Endodermal cell (in vitro differentiated cells): ENCODE data around the gene HOXA9. TPM values are rescaled to one million over a fixed set of nuclear protein-coding genes. Genes with fewer than 3 reads are reported as not detected.

Experiments
- DNase-seq: peaks from one replicate; pipeline ENCODE4 v3.0.0-alpha.2; 2017
- H3K27ac ChIP-seq: 2 replicates; pipeline ENCODE4 v1.5.1; 2013; ENCODE audit warnings: mild to moderate bottlenecking, low read depth, low read length, moderate library complexity
- H3K27me3 ChIP-seq: 2 replicates; pipeline ENCODE4 v1.6.1; 2013; ENCODE audit warnings: mild to moderate bottlenecking, low read length, moderate library complexity; ENCODE audit not compliant: insufficient read depth, control insufficient read depth, poor library complexity, severe bottlenecking
- H3K36me3 ChIP-seq: 2 replicates; pipeline ENCODE4 v1.7.0; 2013; ENCODE audit warnings: mild to moderate bottlenecking, low read length, moderate library complexity; ENCODE audit not compliant: control insufficient read depth, insufficient read depth
- H3K4me1 ChIP-seq: one replicate; pipeline ENCODE4 v1.7.0; 2013; ENCODE audit warnings: low read length; ENCODE audit not compliant: control insufficient read depth, insufficient read depth
- H3K4me3 ChIP-seq: 2 replicates; pipeline ENCODE4 v1.5.1; 2013; ENCODE audit warnings: mild to moderate bottlenecking, low read length, moderate library complexity
- H3K9ac ChIP-seq: 2 replicates; pipeline ENCODE4 v1.6.1; 2013; ENCODE audit warnings: mild to moderate bottlenecking, low read length, moderate library complexity; ENCODE audit not compliant: poor library complexity, severe bottlenecking; ENCODE audit errors: extremely low read depth
- H3K9me3 ChIP-seq: 2 replicates; pipeline ENCODE4 v1.6.1; 2013; ENCODE audit warnings: mild to moderate bottlenecking, low read length, moderate library complexity; ENCODE audit not compliant: control insufficient read depth
- H3K27ac Mint-ChIP-seq: 2 replicates; pipeline ENCODE4 v1.8.0; 2020; ENCODE audit warnings: mixed read lengths
- H3K27me3 Mint-ChIP-seq: 2 replicates; pipeline ENCODE4 v1.8.0; 2021; ENCODE audit warnings: mild to moderate bottlenecking, mixed read lengths; ENCODE audit not compliant: insufficient read depth
- H3K36me3 Mint-ChIP-seq: 2 replicates; pipeline ENCODE4 v1.8.0; 2020; ENCODE audit warnings: low read depth, mixed read lengths
- H3K4me1 Mint-ChIP-seq: 2 replicates; pipeline ENCODE4 v1.8.0; 2020; ENCODE audit warnings: mixed read lengths
- H3K4me3 Mint-ChIP-seq: 2 replicates; pipeline ENCODE4 v1.8.0; 2020; ENCODE audit warnings: mild to moderate bottlenecking, moderate library complexity, mixed read lengths
- H3K9me3 Mint-ChIP-seq: 2 replicates; pipeline ENCODE4 v1.8.0; 2020; ENCODE audit warnings: mild to moderate bottlenecking, mixed read lengths
- WGBS, 2 experiments: methylation state at CpG; one replicate each; pipeline versions ENCODE4 v1.1.5 to v1.1.7; 2013; ENCODE audit warnings: missing lambda C conversion rate in 2 of 2, mixed read lengths in 1 of 2; ENCODE audit not compliant: insufficient coverage in 1 of 2, insufficient read length in 1 of 2; 5-methylcytosine and 5-hydroxymethylcytosine counted together
- total RNA-seq, 2 donors: library from RNA; stranded (reverse); fragmentation: NEBNext Ultra II Directional in 1 of 2; extraction: Animal tissue kit (Norgen Biotek cat#: 25700) in 1 of 2; gene quantifications; 2 replicates in 1 of 2; 3 replicates in 1 of 2; pipeline ENCODE4 v1.2.1, GENCODE V29; 2021
- TF ChIP-seq, protein P1 (sequence below): fragments of 200-600 bp; sonication (generic); conservative IDR thresholded peaks from 2 replicates; pipeline ENCODE4 v1.5.0; 2021; ENCODE audit warnings: antibody characterized with exemption, mild to moderate bottlenecking

The HOXA9 gene
- total RNA-seq, 2 donors from 2014 or later, result not detected

- no peaks in the 10 kb centered on the region for H3K4me1 ChIP-seq
- Mint-ChIP-seq H3K4me3 (no peak overlapping the region), H3K4me1 (no peaks in the 10 kb centered on the region), H3K27ac (no peak overlapping the region), H3K9me3 (no peaks in the 10 kb centered on the region), H3K27me3 (peaks cover 97% of the 10 kb centered on the region), H3K36me3 (no peaks in the 10 kb centered on the region)
- no peak overlapping the region for H3K9ac ChIP-seq
- no peak for DNase-seq
- WGBS, 2 experiments, result 14 to 22% methylated on average over 13 to 18 of the region's 18 CpGs
- no peak overlapping the region for H3K4me3 ChIP-seq
- peaks cover 99% of the 10 kb centered on the region for H3K27me3 ChIP-seq
- H3K27ac ChIP-seq, result no peak overlapping the region
- no peaks in the 10 kb centered on the region for H3K36me3 ChIP-seq
- TF ChIP-seq, protein P1, sequence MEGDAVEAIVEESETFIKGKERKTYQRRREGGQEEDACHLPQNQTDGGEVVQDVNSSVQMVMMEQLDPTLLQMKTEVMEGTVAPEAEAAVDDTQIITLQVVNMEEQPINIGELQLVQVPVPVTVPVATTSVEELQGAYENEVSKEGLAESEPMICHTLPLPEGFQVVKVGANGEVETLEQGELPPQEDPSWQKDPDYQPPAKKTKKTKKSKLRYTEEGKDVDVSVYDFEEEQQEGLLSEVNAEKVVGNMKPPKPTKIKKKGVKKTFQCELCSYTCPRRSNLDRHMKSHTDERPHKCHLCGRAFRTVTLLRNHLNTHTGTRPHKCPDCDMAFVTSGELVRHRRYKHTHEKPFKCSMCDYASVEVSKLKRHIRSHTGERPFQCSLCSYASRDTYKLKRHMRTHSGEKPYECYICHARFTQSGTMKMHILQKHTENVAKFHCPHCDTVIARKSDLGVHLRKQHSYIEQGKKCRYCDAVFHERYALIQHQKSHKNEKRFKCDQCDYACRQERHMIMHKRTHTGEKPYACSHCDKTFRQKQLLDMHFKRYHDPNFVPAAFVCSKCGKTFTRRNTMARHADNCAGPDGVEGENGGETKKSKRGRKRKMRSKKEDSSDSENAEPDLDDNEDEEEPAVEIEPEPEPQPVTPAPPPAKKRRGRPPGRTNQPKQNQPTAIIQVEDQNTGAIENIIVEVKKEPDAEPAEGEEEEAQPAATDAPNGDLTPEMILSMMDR, result no peak
- H3K9me3 ChIP-seq, result peaks cover 4% of the 10 kb centered on the region
Observed at GRCh38 chr7:27133409-27134231, 31.7 kb downstream of the HOXA9 start.

GRCh38 chr7:27132978-27133377 lies 32.4 kb downstream of the HOXA9 start:
- H3K27me3 Mint-ChIP-seq, result peaks cover 97% of the 10 kb centered on the region
- no peak for DNase-seq
- Histone ChIP-seq H3K9ac (no peak overlapping the region), H3K27ac (no peak overlapping the region), H3K4me3 (no peak overlapping the region), H3K9me3 (peaks cover 7% of the 10 kb centered on the region), H3K4me1 (no peaks in the 10 kb centered on the region), H3K36me3 (no peaks in the 10 kb centered on the region), H3K27me3 (peaks cover 99% of the 10 kb centered on the region)
- H3K9me3 Mint-ChIP-seq, result no peaks in the 10 kb centered on the region
- no peaks in the 10 kb centered on the region for H3K4me1 Mint-ChIP-seq
- no peaks in the 10 kb centered on the region for H3K36me3 Mint-ChIP-seq
- H3K27ac Mint-ChIP-seq, result no peak overlapping the region
- WGBS, 2 experiments, result 25 to 26% methylated on average over 6 of the region's 6 CpGs
- TF ChIP-seq, protein P1, result no peak
- H3K4me3 Mint-ChIP-seq, result no peak overlapping the region

DNA sequence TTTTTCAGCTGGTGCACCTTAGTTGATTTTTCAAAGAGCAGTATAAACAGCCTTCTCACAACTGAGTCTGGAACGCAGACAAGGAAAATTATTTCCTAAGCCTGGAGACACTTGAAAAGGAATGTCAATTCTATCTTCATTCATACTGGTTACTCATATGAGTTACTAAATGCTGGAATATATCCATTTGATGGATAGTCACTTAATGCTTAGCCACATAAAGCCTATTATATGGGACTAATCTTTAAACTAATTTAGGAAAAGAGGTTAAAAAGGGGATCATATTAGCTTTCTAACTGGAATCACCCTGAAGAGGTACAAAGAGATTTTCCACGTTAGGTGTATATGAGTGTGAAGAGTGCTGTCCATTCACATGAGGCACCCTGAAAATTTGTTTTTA lies 33.1 kb downstream of the HOXA9 start:
- Mint-ChIP-seq H3K36me3 (no peaks in the 10 kb centered on the region), H3K4me1 (no peaks in the 10 kb centered on the region), H3K9me3 (no peaks in the 10 kb centered on the region), H3K27me3 (peaks cover 97% of the 10 kb centered on the region), H3K4me3 (no peak overlapping the region), H3K27ac (no peak overlapping the region)
- WGBS, 2 experiments, result 34 to 40% methylated on average over 1 to 2 of the region's 2 CpGs
- H3K9me3 ChIP-seq, result peaks cover 7% of the 10 kb centered on the region
- H3K36me3 ChIP-seq, result no peaks in the 10 kb centered on the region
- no peak overlapping the region for H3K4me3 ChIP-seq
- no peak for DNase-seq
- H3K4me1 ChIP-seq, result no peaks in the 10 kb centered on the region
- no peak overlapping the region for H3K9ac ChIP-seq
- H3K27me3 ChIP-seq, result peaks cover 99% of the 10 kb centered on the region
- H3K27ac ChIP-seq, result no peak overlapping the region
- TF ChIP-seq, protein P1, result no peak
